IMR-90 (cell line): ENCODE data around the gene CCL20. TPM values are rescaled to one million over a fixed set of nuclear protein-coding genes. Genes with fewer than 3 reads are reported as not detected.

Experiments
- ATAC-seq: fragments of 200-7000 bp; cut with Tn5 transposase; 2 replicates; pipeline ENCODE4 v1.9.1; 2020; ENCODE audit warnings: low read depth, mild to moderate bottlenecking, moderate library complexity
- BruUV-seq: library from RNA; stranded (reverse); fragments of 400-500 nt; replicated peaks from 2 replicates; lab custom pipeline; 2021; lab: Mats Ljungman, UMichigan
- CTCF ChIA-PET: fragments of 300-600 bp; formaldehyde crosslinking; extraction: SDS; loops from one replicate; lab custom pipeline; 2021; ENCODE audit warnings: antibody characterized with exemption; lab: Yijun Ruan, JAX
- POLR2A ChIA-PET: fragments of 300-600 bp; sonication (Branson Sonifier 250); formaldehyde crosslinking; loops from one replicate; lab custom pipeline; 2022; ENCODE audit warnings: antibody characterized with exemption; ENCODE audit not compliant: unreplicated experiment; lab: Charles Lee
- DNase-seq: peaks from one replicate; pipeline ENCODE4 v3.0.0; 2013
- H2AFZ ChIP-seq: replicated peaks from 2 replicates; pipeline ENCODE3; 2013; ENCODE audit warnings: low read length, mild to moderate bottlenecking; ENCODE audit not compliant: poor library complexity
- H2AK5ac ChIP-seq: 2 replicates; pipeline ENCODE4 v1.6.1; 2013; ENCODE audit warnings: low read depth, low read length, inconsistent platforms
- H2AK9ac ChIP-seq: replicated peaks from 2 replicates; pipeline ENCODE3; 2013; ENCODE audit warnings: mild to moderate bottlenecking, low read depth, low read length, moderate library complexity; ENCODE audit not compliant: poor library complexity
- H2BK120ac ChIP-seq: 2 replicates; pipeline ENCODE4 v1.6.1; 2013; ENCODE audit warnings: low read depth, low read length, inconsistent platforms
- H2BK15ac ChIP-seq: 3 replicates; pipeline ENCODE4 v1.6.1; 2013; ENCODE audit warnings: low read depth, low read length, inconsistent platforms
- H2BK20ac ChIP-seq: 2 replicates; pipeline ENCODE4 v1.6.1; 2013; ENCODE audit warnings: low read depth, mild to moderate bottlenecking, inconsistent platforms, low read length, moderate library complexity
- H2BK5ac ChIP-seq: 2 replicates; pipeline ENCODE4 v1.6.1; 2013; ENCODE audit warnings: mild to moderate bottlenecking, low read depth, low read length, inconsistent platforms; ENCODE audit not compliant: poor library complexity, severe bottlenecking
- H3K14ac ChIP-seq: replicated peaks from 2 replicates; pipeline ENCODE4 v1.6.1; 2013; ENCODE audit warnings: low read depth, low read length, inconsistent platforms
- H3K18ac ChIP-seq: 2 replicates; pipeline ENCODE4 v1.6.1; 2013; ENCODE audit warnings: low read depth, low read length, control low read depth
- H3K23ac ChIP-seq: 2 replicates; pipeline ENCODE4 v1.6.1; 2013; ENCODE audit warnings: low read depth, low read length, inconsistent platforms
- H3K27ac ChIP-seq: 2 replicates; pipeline ENCODE4 v1.5.1; 2013; ENCODE audit warnings: mild to moderate bottlenecking, control low read depth, low read length; ENCODE audit not compliant: insufficient read depth
- H3K27me3 ChIP-seq: 2 replicates; pipeline ENCODE4 v1.6.1; 2013; ENCODE audit warnings: low read length; ENCODE audit not compliant: control insufficient read depth, insufficient read depth
- H3K36me3 ChIP-seq: 2 replicates; pipeline ENCODE4 v1.6.1; 2013; ENCODE audit warnings: low read length, mixed read lengths; ENCODE audit not compliant: control insufficient read depth, insufficient read depth
- H3K4ac ChIP-seq: 2 replicates; pipeline ENCODE4 v1.6.1; 2013; ENCODE audit warnings: low read depth, low read length, inconsistent platforms
- H3K4me1 ChIP-seq: 2 replicates; pipeline ENCODE4 v1.6.1; 2013; ENCODE audit warnings: low read length, mixed read lengths; ENCODE audit not compliant: control insufficient read depth, insufficient read depth
- H3K4me2 ChIP-seq: 2 replicates; pipeline ENCODE4 v1.6.1; 2013; ENCODE audit warnings: low read depth, mild to moderate bottlenecking, control low read depth, low read length, moderate library complexity
- H3K4me3 ChIP-seq: 2 replicates; pipeline ENCODE4 v1.5.1; 2013; ENCODE audit warnings: low read depth, mild to moderate bottlenecking, control low read depth, low read length, moderate library complexity; ENCODE audit not compliant: insufficient read depth
- H3K56ac ChIP-seq: 2 replicates; pipeline ENCODE4 v1.6.1; 2013; ENCODE audit warnings: low read length, inconsistent platforms; ENCODE audit not compliant: insufficient read depth; ENCODE audit errors: extremely low read depth
- H3K79me1 ChIP-seq, 2 experiments: 2 replicates each; pipeline ENCODE4 v1.6.1; 2013; ENCODE audit warnings: low read length in 2 of 2, inconsistent platforms in 1 of 2, low read depth in 1 of 2
- H3K9ac ChIP-seq: 2 replicates; pipeline ENCODE4 v1.6.1; 2013; ENCODE audit warnings: low read depth, low read length, control low read depth
- H3K9me1 ChIP-seq: 2 replicates; pipeline ENCODE4 v1.6.1; 2013; ENCODE audit warnings: low read length, inconsistent platforms; ENCODE audit not compliant: insufficient read depth
- H3K9me3 ChIP-seq: 2 replicates; pipeline ENCODE4 v1.6.1; 2013; ENCODE audit warnings: low read length; ENCODE audit not compliant: control insufficient read depth, insufficient read depth
- H4K20me1 ChIP-seq: 2 replicates; pipeline ENCODE4 v1.6.1; 2013; ENCODE audit warnings: low read length, inconsistent platforms; ENCODE audit not compliant: insufficient read depth
- H4K5ac ChIP-seq: 2 replicates; pipeline ENCODE4 v1.6.1; 2013; ENCODE audit warnings: mild to moderate bottlenecking, low read depth, low read length, control low read depth
- H4K8ac ChIP-seq, 2 experiments: 2 replicates each; pipeline ENCODE4 v1.6.1; 2013; ENCODE audit warnings: low read depth in 2 of 2, low read length in 2 of 2, control low read depth in 1 of 2, inconsistent platforms in 1 of 2
- H4K91ac ChIP-seq: 2 replicates; pipeline ENCODE4 v1.6.1; 2013; ENCODE audit warnings: low read depth, low read length, inconsistent platforms; ENCODE audit not compliant: insufficient read depth
- BHLHE40 ChIP-seq: fragments of 150-350 bp; IDR thresholded peaks from 2 replicates; pipeline ENCODE4 v1.6.1; 2016; ENCODE audit warnings: mild to moderate bottlenecking, low read depth, low read length
- CEBPB ChIP-seq: IDR thresholded peaks from 2 replicates; pipeline ENCODE4 v1.6.1; 2012; ENCODE audit warnings: low read depth, low read length, improper control_type of control experiment
- WGBS, 2 experiments: methylation state at CpG; one replicate each; pipeline versions ENCODE4 v1.1.5 to v1.1.7; 2013; ENCODE audit warnings: missing lambda C conversion rate in 2 of 2; ENCODE audit not compliant: insufficient read length in 1 of 2; ENCODE audit errors: extremely low coverage in 2 of 2; 5-methylcytosine and 5-hydroxymethylcytosine counted together
- dilution Hi-C: fragments of 300-500 bp; cut with HindIII; formaldehyde crosslinking; loops from one replicate; pipeline ENCODE4 v1.14.3; 2018; ENCODE audit warnings: low sequenced_read_pairs; ENCODE audit not compliant: unreplicated experiment
- in situ Hi-C: fragments of 300-500 bp; cut with MboI; formaldehyde crosslinking; loops from 3 replicates; pipeline ENCODE4 v1.14.3; 2019; ENCODE audit warnings: low sequenced_read_pairs, inconsistent platforms, mixed read lengths
- intact Hi-C: fragments of 100-400 bp; cut with micrococcal nuclease; formaldehyde crosslinking; loops from 2 replicates; pipeline ENCODE4 v1.10.0; 2022
- polyA plus RNA-seq, 3 experiments: library from polyadenylated mRNA; depleted of rRNA; stranded (reverse); fragments of >200 nt; gene quantifications; 2 replicates each; pipeline ENCODE4 v1.2.3, GENCODE V29; 2012; ENCODE audit warnings: low replicate concordance in 1 of 3
- total RNA-seq: library from RNA; depleted of rRNA; stranded (reverse); fragments of >200 nt; gene quantifications from 2 replicates; pipeline ENCODE4 v1.2.3, GENCODE V29; 2012

CCL20 gene
- total and polyA plus RNA-seq, 2 of the 4 experiments (the other 2 are of a cell fraction): not detected

DNA sequence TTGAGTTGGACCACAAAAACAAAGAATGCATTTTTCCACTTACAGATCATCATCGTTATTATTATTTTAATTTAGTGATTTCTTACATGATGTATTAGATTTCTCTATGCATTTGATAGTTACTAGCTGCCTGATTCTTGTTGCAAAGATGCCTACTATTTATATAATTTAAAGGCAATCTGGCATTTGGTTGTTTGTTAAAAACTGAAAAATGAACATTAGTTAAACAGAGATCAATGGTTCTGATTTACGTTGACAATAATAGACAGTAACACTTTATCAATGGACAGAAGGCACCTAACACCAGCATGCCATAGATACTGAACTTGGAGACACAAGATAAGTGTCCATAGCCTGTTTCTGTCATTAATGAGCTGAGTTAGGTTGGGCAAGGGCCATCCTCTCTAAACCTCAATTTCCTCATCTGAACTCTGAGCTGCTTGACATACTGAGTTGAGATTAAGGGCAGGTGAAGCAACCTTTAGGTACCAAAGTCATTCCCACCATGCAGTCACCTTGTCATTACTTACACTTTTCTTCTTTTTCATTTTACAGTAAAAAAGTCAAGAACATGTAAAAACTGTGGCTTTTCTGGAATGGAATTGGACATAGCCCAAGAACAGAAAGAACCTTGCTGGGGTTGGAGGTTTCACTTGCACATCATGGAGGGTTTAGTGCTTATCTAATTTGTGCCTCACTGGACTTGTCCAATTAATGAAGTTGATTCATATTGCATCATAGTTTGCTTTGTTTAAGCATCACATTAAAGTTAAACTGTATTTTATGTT is 3.1 kb downstream of the CCL20 start:
- H2AK5ac ChIP-seq: peak overlapping the region; percentile 87
- peak overlapping the region; percentile 42; the same call in 1 of the 2 replicates for H2BK20ac ChIP-seq
- no peak overlapping the region for H3K4me3 ChIP-seq
- H3K9ac ChIP-seq: no peak overlapping the region
- no peaks in the 10 kb centered on the region for H3K36me3 ChIP-seq
- 0 out of 2 replicates have a peak, but pooled peaks cover 4% of the 10 kb centered on the region for H4K20me1 ChIP-seq
- no peak overlapping the region for H3K27ac ChIP-seq
- peak; percentile 84 for TF ChIP-seq CEBPB
- no peak for TF ChIP-seq BHLHE40
- peaks cover 14% of the 10 kb centered on the region for H3K9me1 ChIP-seq
- peak overlapping the region; percentile 47; the same call in 1 of the 2 replicates for H4K91ac ChIP-seq
- DNase-seq: peak; percentile 27
- H3K4ac ChIP-seq: peak overlapping the region; percentile 47; the same call in 1 of the 2 replicates
- peak overlapping the region; percentile 11; the same call in 1 of the 2 replicates for H3K23ac ChIP-seq
- in situ Hi-C loops (no loop called here), dilution Hi-C loops (no loop called here), intact Hi-C loops (loop anchor here (5.0 kb wide), 1 partner anchor 46 kb away; no protein-coding TSS in a partner anchor)
- no peak overlapping the region for H3K56ac ChIP-seq
- peaks cover 3% of the 10 kb centered on the region; the same call in 1 of the 2 replicates for H3K4me1 ChIP-seq
- ChIA-PET POLR2A (interaction anchor here (0.6 kb wide), 1 partner anchor 45 kb away, joined by 4 read pairs; no protein-coding TSS in a partner anchor), CTCF (interaction anchor here (0.6 to 1.2 kb wide), 2 partner anchors 8 to 447 kb away, joined by 3 to 4 read pairs; no protein-coding TSS in a partner anchor)
- peak overlapping the region; percentile 33; the same call in 1 of the 2 replicates for H3K18ac ChIP-seq
- H3K14ac ChIP-seq: peak overlapping the region; percentile 21; the same call in 1 of the 2 replicates
- no peak overlapping the region for H4K5ac ChIP-seq
- H2AK9ac ChIP-seq: no peak overlapping the region
- H3K79me1 ChIP-seq: no peaks in the 10 kb centered on the region
- H2BK15ac ChIP-seq: peak overlapping the region; percentile 96
- BruUV-seq: no TSS peak
- no peak overlapping the region for H2AFZ ChIP-seq
- H2BK5ac ChIP-seq: no peak overlapping the region
- H4K8ac ChIP-seq: 0 out of 4 replicates have a peak overlapping the region, but pooled peaks have one; percentile 6 to 38
- H3K4me2 ChIP-seq: no peak overlapping the region; the same call in 1 of the 2 replicates
- WGBS, 2 experiments: no CpG with 5 or more reads among the region's 2 CpGs
- no peaks in the 10 kb centered on the region for H3K9me3 ChIP-seq
- ATAC-seq: no peak
- H2BK120ac ChIP-seq: peak overlapping the region; percentile 14; the same call in 1 of the 2 replicates
- H3K27me3 ChIP-seq: no peaks in the 10 kb centered on the region
